Endothelial cell of umbilical vein (primary cell): ENCODE results near the gene SLC9A9.

ENCODE experiments used
- EZH2 ChIP-seq: IDR thresholded peaks from 2 replicates; pipeline ENCODE4 v1.6.1; 2012; ENCODE audit warnings: borderline replicate concordance, low read depth, mild to moderate bottlenecking, moderate library complexity, low read length, inconsistent platforms; ENCODE audit not compliant: severe bottlenecking
- FOS ChIP-seq: IDR thresholded peaks from 2 replicates; pipeline ENCODE4 v1.6.1; 2011; ENCODE audit warnings: mild to moderate bottlenecking, low read length, moderate library complexity, borderline replicate concordance; ENCODE audit not compliant: insufficient read depth
- GATA2 ChIP-seq: IDR thresholded peaks from 2 replicates; pipeline ENCODE4 v1.7.0; 2011; ENCODE audit warnings: low read depth, mild to moderate bottlenecking, moderate library complexity, mixed read lengths, low read length; ENCODE audit not compliant: insufficient read length, insufficient read depth
- JUN ChIP-seq: IDR thresholded peaks from 2 replicates; pipeline ENCODE4 v1.6.1; 2011; ENCODE audit warnings: borderline replicate concordance, low read depth; ENCODE audit not compliant: insufficient read length, insufficient read depth
- MYC ChIP-seq: IDR thresholded peaks from one replicate; pipeline ENCODE4 v1.6.1; 2011; ENCODE audit warnings: mild to moderate bottlenecking, low read depth, low read length
- POLR2A ChIP-seq: IDR thresholded peaks from 2 replicates; pipeline ENCODE4 v1.6.1; 2012; ENCODE audit warnings: low read depth, mild to moderate bottlenecking, control low read depth, low read length
- POLR2AphosphoS5 ChIP-seq: IDR thresholded peaks from 2 replicates; pipeline ENCODE4 v1.6.1; 2012; ENCODE audit warnings: low read depth, mild to moderate bottlenecking, control low read depth, low read length, moderate library complexity; ENCODE audit not compliant: insufficient read depth
- TF ChIP-seq, protein P1 (sequence below), 2 donors: IDR thresholded peaks; 1 replicate in 1 of 2; 2 replicates in 1 of 2; pipeline ENCODE4 v1.5.1; 2011; ENCODE audit warnings: low read length in 2 of 2, mild to moderate bottlenecking in 2 of 2, moderate library complexity in 2 of 2, control low read depth in 1 of 2, inconsistent platforms in 1 of 2, low read depth in 1 of 2; ENCODE audit not compliant: insufficient read depth in 1 of 2; ENCODE audit errors: extremely low read depth in 1 of 2
- TF ChIP-seq, protein P2 (sequence below): IDR thresholded peaks from 2 replicates; pipeline ENCODE4 v1.6.1; 2011; ENCODE audit not compliant: insufficient read depth, insufficient read length

DNA sequence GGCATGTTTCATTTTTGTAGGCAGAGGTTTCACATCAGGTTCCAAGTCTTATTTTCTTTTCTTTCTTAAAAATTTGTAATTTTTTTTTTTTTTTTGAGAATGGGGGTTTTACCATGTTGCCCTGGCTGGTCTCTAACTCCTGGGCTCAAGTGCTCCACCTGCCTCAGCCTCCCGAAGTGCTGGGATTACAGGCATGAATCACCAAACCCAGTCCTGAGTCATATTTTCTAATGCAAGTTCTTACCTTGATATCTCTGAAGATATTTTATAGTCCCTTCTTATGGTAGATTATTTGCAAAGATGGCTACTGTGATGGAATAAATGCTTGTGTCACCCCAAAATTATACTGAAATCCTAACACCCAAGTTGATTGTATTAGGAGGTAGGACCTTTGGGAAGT lies 63.8 kb downstream of the SLC9A9 start:
- no peak for TF ChIP-seq JUN
- TF ChIP-seq, protein P1, sequence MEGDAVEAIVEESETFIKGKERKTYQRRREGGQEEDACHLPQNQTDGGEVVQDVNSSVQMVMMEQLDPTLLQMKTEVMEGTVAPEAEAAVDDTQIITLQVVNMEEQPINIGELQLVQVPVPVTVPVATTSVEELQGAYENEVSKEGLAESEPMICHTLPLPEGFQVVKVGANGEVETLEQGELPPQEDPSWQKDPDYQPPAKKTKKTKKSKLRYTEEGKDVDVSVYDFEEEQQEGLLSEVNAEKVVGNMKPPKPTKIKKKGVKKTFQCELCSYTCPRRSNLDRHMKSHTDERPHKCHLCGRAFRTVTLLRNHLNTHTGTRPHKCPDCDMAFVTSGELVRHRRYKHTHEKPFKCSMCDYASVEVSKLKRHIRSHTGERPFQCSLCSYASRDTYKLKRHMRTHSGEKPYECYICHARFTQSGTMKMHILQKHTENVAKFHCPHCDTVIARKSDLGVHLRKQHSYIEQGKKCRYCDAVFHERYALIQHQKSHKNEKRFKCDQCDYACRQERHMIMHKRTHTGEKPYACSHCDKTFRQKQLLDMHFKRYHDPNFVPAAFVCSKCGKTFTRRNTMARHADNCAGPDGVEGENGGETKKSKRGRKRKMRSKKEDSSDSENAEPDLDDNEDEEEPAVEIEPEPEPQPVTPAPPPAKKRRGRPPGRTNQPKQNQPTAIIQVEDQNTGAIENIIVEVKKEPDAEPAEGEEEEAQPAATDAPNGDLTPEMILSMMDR (IDR thresholded peaks at IDR 0.05; ENCODE audit: extremely low read depth in 1 of 2, insufficient read depth in 1 of 2, low read depth in 1 of 2, low read length in 2 of 2): no peak
- TF ChIP-seq POLR2A: no peak
- TF ChIP-seq FOS: no peak
- TF ChIP-seq POLR2AphosphoS5: no peak
- TF ChIP-seq EZH2: no peak
- TF ChIP-seq, protein P2, sequence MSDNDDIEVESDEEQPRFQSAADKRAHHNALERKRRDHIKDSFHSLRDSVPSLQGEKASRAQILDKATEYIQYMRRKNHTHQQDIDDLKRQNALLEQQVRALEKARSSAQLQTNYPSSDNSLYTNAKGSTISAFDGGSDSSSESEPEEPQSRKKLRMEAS: no peak
- no peak for TF ChIP-seq GATA2
- TF ChIP-seq MYC: no peak
